Lung (tissue), 12 donors: ENCODE results near the gene TJP2. TPM values are rescaled to one million over a fixed set of nuclear protein-coding genes. Genes with fewer than 3 reads are reported as not detected.

Experiments
- ATAC-seq: fragments of 200-7000 bp; cut with Tn5 transposase; one replicate; pipeline ENCODE4 v1.9.1; 2020; ENCODE audit warnings: moderate number of reproducible peaks; ENCODE audit not compliant: insufficient read depth, low FRiP score
- DNase-seq, 3 donors: peaks; one replicate each; pipeline ENCODE4 v3.0.0-alpha.2; 2013 to 2017
- H3K27ac ChIP-seq, 2 donors: one replicate each; pipeline ENCODE4 v1.5.1; 2013; ENCODE audit warnings: mild to moderate bottlenecking in 2 of 2, moderate library complexity in 2 of 2, control low read depth in 1 of 2, inconsistent platforms in 1 of 2, low read depth in 1 of 2, low read length in 1 of 2
- H3K27me3 ChIP-seq, 3 donors: one replicate each; pipeline ENCODE4 v1.5.1; 2013; ENCODE audit warnings: low read length in 2 of 3; ENCODE audit not compliant: control insufficient read depth in 3 of 3, insufficient read depth in 3 of 3
- H3K36me3 ChIP-seq, 4 donors: one replicate each; pipeline ENCODE4 v1.5.1; 2013; ENCODE audit warnings: low read length in 4 of 4, mild to moderate bottlenecking in 1 of 4, moderate library complexity in 1 of 4; ENCODE audit not compliant: control insufficient read depth in 4 of 4, insufficient read depth in 4 of 4
- H3K4me1 ChIP-seq, 5 donors: one replicate each; pipeline ENCODE4 v1.5.1; 2013; ENCODE audit warnings: low read length in 5 of 5, mild to moderate bottlenecking in 2 of 5, moderate library complexity in 1 of 5; ENCODE audit not compliant: control insufficient read depth in 5 of 5, insufficient read depth in 5 of 5
- H3K4me3 ChIP-seq: one replicate; pipeline ENCODE4 v1.5.1; 2013; ENCODE audit warnings: mild to moderate bottlenecking, control low read depth, moderate library complexity
- H3K9ac ChIP-seq, 2 donors: one replicate each; pipeline ENCODE4 v1.5.1; 2013; ENCODE audit warnings: low read length in 2 of 2, control low read depth in 1 of 2; ENCODE audit not compliant: insufficient read depth in 1 of 2
- H3K9me3 ChIP-seq, 4 donors: one replicate each; pipeline ENCODE4 v1.5.1; 2013; ENCODE audit warnings: low read length in 3 of 4, mild to moderate bottlenecking in 1 of 4, moderate library complexity in 1 of 4; ENCODE audit not compliant: control insufficient read depth in 4 of 4, insufficient read depth in 3 of 4
- WGBS, 2 donors: extraction: QIAGEN DNeasy Blood & Tissue Kit; methylation state at CpG; one replicate each; pipeline ENCODE4 v1.1.7; 2013; 5-methylcytosine and 5-hydroxymethylcytosine counted together
- polyA plus RNA-seq, 2 donors: library from polyadenylated mRNA; stranded (reverse); fragments of 200-250 nt; gene quantifications; one replicate each; pipeline ENCODE4 v1.2.1, GENCODE V29; 2013
- total RNA-seq, 2 donors: library from RNA; depleted of rRNA in 1 of 2; stranded (reverse); fragments of >200 nt in 1 of 2; gene quantifications; one replicate each; pipeline ENCODE4 v1.2.1, GENCODE V29; 2014 to 2021
- TF ChIP-seq, protein P1 (sequence below): IDR thresholded peaks from 2 replicates; pipeline ENCODE4 v1.5.1; 2012; ENCODE audit warnings: mild to moderate bottlenecking; ENCODE audit errors: control extremely low read depth, extremely low read depth
- donor health status: control.
- donor health status: control.
- donor health status: Bipolar disorder and iron deficiency.
- donor health status: healthy.
- donor health status: DM: yes; HTN: yes; CAD: no.

TJP2 gene
- total and polyA plus RNA-seq, 4 donors: 39.3 to 181 (median 73.6) TPM

DNA sequence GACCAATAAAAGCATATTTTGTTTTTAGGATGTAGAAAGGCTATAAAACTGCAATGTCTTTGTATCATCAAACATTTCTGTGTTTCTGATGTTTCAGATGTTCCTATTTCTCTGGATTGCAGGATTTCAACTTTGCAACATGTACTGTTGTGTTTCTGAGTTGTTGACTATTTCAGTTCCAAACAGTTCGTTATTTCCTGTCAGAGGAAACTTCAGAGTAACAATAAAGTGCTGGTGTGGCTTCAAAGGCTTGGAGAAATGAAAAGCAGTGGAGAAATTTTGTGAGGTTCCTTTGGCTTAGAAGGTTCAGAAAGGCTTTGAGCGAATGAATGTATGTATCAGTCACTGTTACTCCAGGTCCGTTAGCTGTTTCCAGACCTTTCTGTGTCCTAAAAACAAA is 17.2 kb downstream of the TJP2 start:
- peak overlapping the region in 1 of 2 donors; percentile 26 for H3K27ac ChIP-seq
- H3K36me3 ChIP-seq: no peaks in the 10 kb centered on the region
- DNase-seq (peak in 1 of 3 donors; percentile 54), ATAC-seq (no peak)
- WGBS, 2 donors: 50 to 59% methylated on average over 3 of the region's 3 CpGs
- no peaks in the 10 kb centered on the region for H3K27me3 ChIP-seq
- no peak overlapping the region for H3K4me3 ChIP-seq
- no peaks in the 10 kb centered on the region for H3K9me3 ChIP-seq
- peaks cover 13 to 39% (median 34%) of the 10 kb centered on the region in 5 donors for H3K4me1 ChIP-seq
- TF ChIP-seq, protein P1, sequence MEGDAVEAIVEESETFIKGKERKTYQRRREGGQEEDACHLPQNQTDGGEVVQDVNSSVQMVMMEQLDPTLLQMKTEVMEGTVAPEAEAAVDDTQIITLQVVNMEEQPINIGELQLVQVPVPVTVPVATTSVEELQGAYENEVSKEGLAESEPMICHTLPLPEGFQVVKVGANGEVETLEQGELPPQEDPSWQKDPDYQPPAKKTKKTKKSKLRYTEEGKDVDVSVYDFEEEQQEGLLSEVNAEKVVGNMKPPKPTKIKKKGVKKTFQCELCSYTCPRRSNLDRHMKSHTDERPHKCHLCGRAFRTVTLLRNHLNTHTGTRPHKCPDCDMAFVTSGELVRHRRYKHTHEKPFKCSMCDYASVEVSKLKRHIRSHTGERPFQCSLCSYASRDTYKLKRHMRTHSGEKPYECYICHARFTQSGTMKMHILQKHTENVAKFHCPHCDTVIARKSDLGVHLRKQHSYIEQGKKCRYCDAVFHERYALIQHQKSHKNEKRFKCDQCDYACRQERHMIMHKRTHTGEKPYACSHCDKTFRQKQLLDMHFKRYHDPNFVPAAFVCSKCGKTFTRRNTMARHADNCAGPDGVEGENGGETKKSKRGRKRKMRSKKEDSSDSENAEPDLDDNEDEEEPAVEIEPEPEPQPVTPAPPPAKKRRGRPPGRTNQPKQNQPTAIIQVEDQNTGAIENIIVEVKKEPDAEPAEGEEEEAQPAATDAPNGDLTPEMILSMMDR: no peak
- H3K9ac ChIP-seq: peak overlapping the region in 1 of 2 donors; percentile 52

DNA sequence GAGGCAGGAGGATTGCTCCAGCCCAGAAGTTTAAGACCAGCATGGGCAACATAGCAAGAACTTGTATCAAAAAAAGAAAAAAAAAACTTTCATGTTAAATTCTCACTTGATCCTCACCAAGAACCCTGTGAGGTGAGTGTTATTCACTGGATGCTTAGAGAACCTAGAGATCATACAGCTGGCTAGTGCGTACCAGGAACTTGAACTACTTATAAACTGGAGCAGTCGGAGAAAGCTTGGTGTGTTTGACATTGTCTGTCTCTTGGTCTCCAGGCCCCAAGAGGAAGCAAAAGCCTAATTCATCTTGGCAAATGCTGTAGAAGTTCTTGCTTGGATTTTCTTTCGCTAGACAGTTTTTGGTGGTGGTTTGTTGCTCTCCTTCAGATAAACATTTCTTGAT is 18.1 kb downstream of the TJP2 start:
- Histone ChIP-seq H3K27me3 (no peaks in the 10 kb centered on the region), H3K4me3 (no peak overlapping the region), H3K36me3 (no peaks in the 10 kb centered on the region), H3K9me3 (no peaks in the 10 kb centered on the region), H3K9ac (no peak overlapping the region), H3K4me1 (peaks cover 13 to 31% (median 24%) of the 10 kb centered on the region in 5 donors), H3K27ac (peak overlapping the region in 1 of 2 donors; percentile 53)
- 56 to 74% methylated on average over 3 of the region's 3 CpGs for WGBS, 2 donors
- ATAC-seq (no peak), DNase-seq (no peak)
- TF ChIP-seq, protein P1: no peak

DNA sequence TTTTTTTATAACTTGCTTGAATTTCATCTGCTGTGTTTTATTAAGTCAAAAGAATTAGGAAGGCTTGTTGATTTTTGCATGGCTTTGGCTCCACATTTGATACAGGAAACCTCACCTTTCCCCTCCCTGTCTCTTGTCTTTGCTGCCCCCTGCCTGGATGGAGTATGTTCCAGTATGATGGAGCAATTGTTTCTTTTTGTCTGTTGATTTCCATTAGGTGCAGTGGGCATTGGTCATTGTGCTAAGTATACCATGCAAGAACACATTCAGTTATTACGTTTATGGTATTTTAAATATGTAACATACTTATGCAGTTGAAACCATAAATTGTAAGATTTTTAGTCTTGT is 19.6 kb downstream of the TJP2 start:
- TF ChIP-seq, protein P1: no peak
- no peaks in the 10 kb centered on the region for H3K9me3 ChIP-seq
- H3K4me1 ChIP-seq: peaks cover 11 to 27% (median 21%) of the 10 kb centered on the region in 5 donors
- H3K36me3 ChIP-seq: no peaks in the 10 kb centered on the region
- no peak for ATAC-seq
- no peaks in the 10 kb centered on the region for H3K27me3 ChIP-seq
- WGBS, 2 donors: 65 to 73% methylated on average over 1 of the region's 1 CpG
- DNase-seq: no peak
- H3K4me3 ChIP-seq: no peak overlapping the region
- H3K9ac ChIP-seq: no peak overlapping the region
- no peak overlapping the region for H3K27ac ChIP-seq
